Measurements from ENCODE around the gene TMEM30A.

TMEM30A gene

DNA sequence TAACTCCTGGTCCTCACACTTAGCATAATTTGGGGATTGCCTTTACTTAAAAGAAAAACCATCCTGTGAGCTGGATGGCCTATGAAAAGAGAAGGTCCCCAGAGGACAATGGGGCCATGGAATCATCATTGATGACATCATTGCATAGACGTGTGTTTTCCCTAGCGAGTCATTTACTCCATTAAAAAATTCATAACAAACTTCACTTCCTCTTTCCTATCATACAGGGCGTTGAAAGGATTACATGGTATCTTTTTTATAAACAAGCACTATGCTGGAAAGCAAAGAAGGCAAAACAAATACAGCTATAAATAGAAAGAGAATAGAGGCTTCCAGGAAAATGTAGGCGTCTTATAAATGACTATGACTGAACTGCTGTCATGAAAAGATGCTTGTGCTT, 67.4 kb downstream of the TMEM30A start (continued):
- TF ChIP-seq, protein P1, sequence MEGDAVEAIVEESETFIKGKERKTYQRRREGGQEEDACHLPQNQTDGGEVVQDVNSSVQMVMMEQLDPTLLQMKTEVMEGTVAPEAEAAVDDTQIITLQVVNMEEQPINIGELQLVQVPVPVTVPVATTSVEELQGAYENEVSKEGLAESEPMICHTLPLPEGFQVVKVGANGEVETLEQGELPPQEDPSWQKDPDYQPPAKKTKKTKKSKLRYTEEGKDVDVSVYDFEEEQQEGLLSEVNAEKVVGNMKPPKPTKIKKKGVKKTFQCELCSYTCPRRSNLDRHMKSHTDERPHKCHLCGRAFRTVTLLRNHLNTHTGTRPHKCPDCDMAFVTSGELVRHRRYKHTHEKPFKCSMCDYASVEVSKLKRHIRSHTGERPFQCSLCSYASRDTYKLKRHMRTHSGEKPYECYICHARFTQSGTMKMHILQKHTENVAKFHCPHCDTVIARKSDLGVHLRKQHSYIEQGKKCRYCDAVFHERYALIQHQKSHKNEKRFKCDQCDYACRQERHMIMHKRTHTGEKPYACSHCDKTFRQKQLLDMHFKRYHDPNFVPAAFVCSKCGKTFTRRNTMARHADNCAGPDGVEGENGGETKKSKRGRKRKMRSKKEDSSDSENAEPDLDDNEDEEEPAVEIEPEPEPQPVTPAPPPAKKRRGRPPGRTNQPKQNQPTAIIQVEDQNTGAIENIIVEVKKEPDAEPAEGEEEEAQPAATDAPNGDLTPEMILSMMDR (tag by site-specific recombination; IDR thresholded peaks at IDR 0.05) = no peak
- TF ChIP-seq ZFP3 (tag by site-specific recombination; IDR thresholded peaks at IDR 0.05; ENCODE audit: low read depth) = no peak
- TF ChIP-seq, protein P2, sequence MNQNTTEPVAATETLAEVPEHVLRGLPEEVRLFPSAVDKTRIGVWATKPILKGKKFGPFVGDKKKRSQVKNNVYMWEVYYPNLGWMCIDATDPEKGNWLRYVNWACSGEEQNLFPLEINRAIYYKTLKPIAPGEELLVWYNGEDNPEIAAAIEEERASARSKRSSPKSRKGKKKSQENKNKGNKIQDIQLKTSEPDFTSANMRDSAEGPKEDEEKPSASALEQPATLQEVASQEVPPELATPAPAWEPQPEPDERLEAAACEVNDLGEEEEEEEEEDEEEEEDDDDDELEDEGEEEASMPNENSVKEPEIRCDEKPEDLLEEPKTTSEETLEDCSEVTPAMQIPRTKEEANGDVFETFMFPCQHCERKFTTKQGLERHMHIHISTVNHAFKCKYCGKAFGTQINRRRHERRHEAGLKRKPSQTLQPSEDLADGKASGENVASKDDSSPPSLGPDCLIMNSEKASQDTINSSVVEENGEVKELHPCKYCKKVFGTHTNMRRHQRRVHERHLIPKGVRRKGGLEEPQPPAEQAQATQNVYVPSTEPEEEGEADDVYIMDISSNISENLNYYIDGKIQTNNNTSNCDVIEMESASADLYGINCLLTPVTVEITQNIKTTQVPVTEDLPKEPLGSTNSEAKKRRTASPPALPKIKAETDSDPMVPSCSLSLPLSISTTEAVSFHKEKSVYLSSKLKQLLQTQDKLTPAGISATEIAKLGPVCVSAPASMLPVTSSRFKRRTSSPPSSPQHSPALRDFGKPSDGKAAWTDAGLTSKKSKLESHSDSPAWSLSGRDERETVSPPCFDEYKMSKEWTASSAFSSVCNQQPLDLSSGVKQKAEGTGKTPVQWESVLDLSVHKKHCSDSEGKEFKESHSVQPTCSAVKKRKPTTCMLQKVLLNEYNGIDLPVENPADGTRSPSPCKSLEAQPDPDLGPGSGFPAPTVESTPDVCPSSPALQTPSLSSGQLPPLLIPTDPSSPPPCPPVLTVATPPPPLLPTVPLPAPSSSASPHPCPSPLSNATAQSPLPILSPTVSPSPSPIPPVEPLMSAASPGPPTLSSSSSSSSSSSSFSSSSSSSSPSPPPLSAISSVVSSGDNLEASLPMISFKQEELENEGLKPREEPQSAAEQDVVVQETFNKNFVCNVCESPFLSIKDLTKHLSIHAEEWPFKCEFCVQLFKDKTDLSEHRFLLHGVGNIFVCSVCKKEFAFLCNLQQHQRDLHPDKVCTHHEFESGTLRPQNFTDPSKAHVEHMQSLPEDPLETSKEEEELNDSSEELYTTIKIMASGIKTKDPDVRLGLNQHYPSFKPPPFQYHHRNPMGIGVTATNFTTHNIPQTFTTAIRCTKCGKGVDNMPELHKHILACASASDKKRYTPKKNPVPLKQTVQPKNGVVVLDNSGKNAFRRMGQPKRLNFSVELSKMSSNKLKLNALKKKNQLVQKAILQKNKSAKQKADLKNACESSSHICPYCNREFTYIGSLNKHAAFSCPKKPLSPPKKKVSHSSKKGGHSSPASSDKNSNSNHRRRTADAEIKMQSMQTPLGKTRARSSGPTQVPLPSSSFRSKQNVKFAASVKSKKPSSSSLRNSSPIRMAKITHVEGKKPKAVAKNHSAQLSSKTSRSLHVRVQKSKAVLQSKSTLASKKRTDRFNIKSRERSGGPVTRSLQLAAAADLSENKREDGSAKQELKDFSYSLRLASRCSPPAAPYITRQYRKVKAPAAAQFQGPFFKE (tag by site-specific recombination; IDR thresholded peaks at IDR 0.05; ENCODE audit: borderline replicate concordance) = no peak
- no peak for TF ChIP-seq ZNF121 (tag by site-specific recombination; IDR thresholded peaks at IDR 0.05)
- TF ChIP-seq KLF1 (tag by site-specific recombination; IDR thresholded peaks at IDR 0.05) = no peak
- TF ChIP-seq ATF2 (tag by site-specific recombination; IDR thresholded peaks at IDR 0.05; ENCODE audit: low read depth) = peak; percentile 94
- TF ChIP-seq, protein P3, sequence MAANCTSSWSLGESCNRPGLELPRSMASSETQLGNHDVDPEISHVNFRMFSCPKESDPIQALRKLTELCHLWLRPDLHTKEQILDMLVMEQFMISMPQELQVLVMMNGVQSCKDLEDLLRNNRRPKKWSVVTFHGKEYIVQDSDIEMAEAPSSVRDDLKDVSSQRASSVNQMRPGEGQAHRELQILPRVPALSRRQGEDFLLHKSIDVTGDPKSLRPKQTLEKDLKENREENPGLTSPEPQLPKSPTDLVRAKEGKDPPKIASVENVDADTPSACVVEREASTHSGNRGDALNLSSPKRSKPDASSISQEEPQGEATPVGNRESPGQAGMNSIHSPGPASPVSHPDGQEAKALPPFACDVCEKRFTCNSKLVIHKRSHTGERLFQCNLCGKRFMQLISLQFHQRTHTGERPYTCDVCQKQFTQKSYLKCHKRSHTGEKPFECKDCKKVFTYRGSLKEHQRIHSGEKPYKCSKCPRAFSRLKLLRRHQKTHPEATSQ (tag by site-specific recombination; IDR thresholded peaks at IDR 0.05) = no peak
- TF ChIP-seq PRDM6 (tag by site-specific recombination; IDR thresholded peaks at IDR 0.05) = peak; percentile 65
- no peak for TF ChIP-seq ZNF624 (tag by site-specific recombination; IDR thresholded peaks at IDR 0.05)
- TF ChIP-seq ZNF114 (tag by site-specific recombination; IDR thresholded peaks at IDR 0.05) = no peak
- TF ChIP-seq, protein P4, sequence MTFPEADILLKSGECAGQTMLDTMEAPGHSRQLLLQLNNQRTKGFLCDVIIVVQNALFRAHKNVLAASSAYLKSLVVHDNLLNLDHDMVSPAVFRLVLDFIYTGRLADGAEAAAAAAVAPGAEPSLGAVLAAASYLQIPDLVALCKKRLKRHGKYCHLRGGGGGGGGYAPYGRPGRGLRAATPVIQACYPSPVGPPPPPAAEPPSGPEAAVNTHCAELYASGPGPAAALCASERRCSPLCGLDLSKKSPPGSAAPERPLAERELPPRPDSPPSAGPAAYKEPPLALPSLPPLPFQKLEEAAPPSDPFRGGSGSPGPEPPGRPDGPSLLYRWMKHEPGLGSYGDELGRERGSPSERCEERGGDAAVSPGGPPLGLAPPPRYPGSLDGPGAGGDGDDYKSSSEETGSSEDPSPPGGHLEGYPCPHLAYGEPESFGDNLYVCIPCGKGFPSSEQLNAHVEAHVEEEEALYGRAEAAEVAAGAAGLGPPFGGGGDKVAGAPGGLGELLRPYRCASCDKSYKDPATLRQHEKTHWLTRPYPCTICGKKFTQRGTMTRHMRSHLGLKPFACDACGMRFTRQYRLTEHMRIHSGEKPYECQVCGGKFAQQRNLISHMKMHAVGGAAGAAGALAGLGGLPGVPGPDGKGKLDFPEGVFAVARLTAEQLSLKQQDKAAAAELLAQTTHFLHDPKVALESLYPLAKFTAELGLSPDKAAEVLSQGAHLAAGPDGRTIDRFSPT (tag by site-specific recombination; IDR thresholded peaks at IDR 0.05) = 0 out of 2 replicates have a peak, but pooled peaks have one; percentile 45
- no peak for TF ChIP-seq ZNF398 (tag by site-specific recombination; IDR thresholded peaks at IDR 0.05)
- no peak for TF ChIP-seq ZNF112 (tag by site-specific recombination; IDR thresholded peaks at IDR 0.05)
- peak; percentile 54 for TF ChIP-seq ZNF335 (tag by site-specific recombination; conservative IDR thresholded peaks at IDR 0.05)
- TF ChIP-seq ZNF544 (tag by site-specific recombination; IDR thresholded peaks at IDR 0.05) = no peak
- TF ChIP-seq YY2 (tag by site-specific recombination; IDR thresholded peaks at IDR 0.05) = no peak
- TF ChIP-seq ZNF529 (tag by site-specific recombination; IDR thresholded peaks at IDR 0.05; ENCODE audit: insufficient replicate concordance) = no peak
- no peak for TF ChIP-seq MEIS1 (CRISPR knock-in tag; IDR thresholded peaks at IDR 0.05; ENCODE audit: borderline replicate concordance)
- TF ChIP-seq ZNF521 (tag by site-specific recombination; IDR thresholded peaks at IDR 0.05) = no peak
- TF ChIP-seq SP7 (tag by site-specific recombination; IDR thresholded peaks at IDR 0.05) = 0 out of 2 replicates have a peak, but pooled peaks have one; percentile 21
- TF ChIP-seq ZNF600 (tag by site-specific recombination; IDR thresholded peaks at IDR 0.05) = 0 out of 2 replicates have a peak, but pooled peaks have one; percentile 13
- no peak for TF ChIP-seq ZNF174 (tag by site-specific recombination; IDR thresholded peaks at IDR 0.05)

All from HEK293 (cell line).